Spleen (tissue), 11 donors: ENCODE measurements around the gene MAG. TPM values are rescaled to one million over a fixed set of nuclear protein-coding genes. Genes with fewer than 3 reads are reported as not detected.

Experiments
- DNase-seq: peaks from one replicate; pipeline ENCODE4 v3.0.0-alpha.2; 2020
- H3K27ac ChIP-seq, 8 donors: fragments of 200-600 bp; sonication (generic) in 7 of 8; 1 replicate in 4 of 8; 2 replicates in 4 of 8; pipeline versions ENCODE4 v1.5.0 to v1.8.0; 2016 to 2021; ENCODE audit warnings: inconsistent platforms in 4 of 8, mild to moderate bottlenecking in 4 of 8, moderate library complexity in 1 of 8
- H3K27me3 ChIP-seq, 7 donors: fragments of 200-600 bp; sonication (generic) in 6 of 7; replicated peaks in 1 of 7; 1 replicate in 4 of 7; 2 replicates in 3 of 7; pipeline versions ENCODE4 v1.5.0 to v1.8.0; 2016 to 2021; ENCODE audit warnings: inconsistent platforms in 3 of 7, mild to moderate bottlenecking in 1 of 7
- H3K36me3 ChIP-seq, 6 donors: fragments of 200-600 bp; sonication (generic) in 5 of 6; 1 replicate in 4 of 6; 2 replicates in 2 of 6; pipeline versions ENCODE4 v1.5.0 to v1.8.0; 2016 to 2021; ENCODE audit warnings: inconsistent platforms in 2 of 6
- H3K4me1 ChIP-seq, 6 donors: fragments of 200-600 bp; sonication (generic) in 5 of 6; 1 replicate in 3 of 6; 2 replicates in 3 of 6; pipeline versions ENCODE4 v1.5.0 to v1.8.0; 2016 to 2021; ENCODE audit warnings: inconsistent platforms in 3 of 6
- H3K4me3 ChIP-seq, 8 donors: fragments of 200-600 bp; sonication (generic) in 7 of 8; 1 replicate in 4 of 8; 2 replicates in 4 of 8; pipeline versions ENCODE4 v1.5.0 to v1.8.0; 2016 to 2021; ENCODE audit warnings: inconsistent platforms in 4 of 8, mild to moderate bottlenecking in 4 of 8, moderate library complexity in 2 of 8
- H3K9me3 ChIP-seq, 8 donors: fragments of 200-600 bp; sonication (generic) in 7 of 8; 1 replicate in 4 of 8; 2 replicates in 4 of 8; pipeline versions ENCODE4 v1.5.0 to v1.8.0; 2016 to 2021; ENCODE audit warnings: inconsistent platforms in 4 of 8
- CTCF ChIP-seq, 11 experiments: fragments of 200-600 bp in 7 of 11; fragments of 450-650 bp in 4 of 11; sonication (generic) in 4 of 11; IDR thresholded peaks in 8 of 11; conservative IDR thresholded peaks in 3 of 11; 1 replicate in 7 of 11; 2 replicates in 4 of 11; pipeline versions ENCODE4 v1.4.0 to v1.8.0; 2016 to 2021; ENCODE audit warnings: antibody characterized with exemption in 11 of 11, inconsistent platforms in 4 of 11, mild to moderate bottlenecking in 1 of 11
- POLR2A ChIP-seq, 3 donors: fragments of 450-650 bp; IDR thresholded peaks; one replicate each; pipeline ENCODE4 v1.5.1; 2017; ENCODE audit warnings: antibody characterized with exemption in 3 of 3, mild to moderate bottlenecking in 1 of 3
- POLR2AphosphoS5 ChIP-seq, 3 donors: sonication (generic); formaldehyde crosslinking; IDR thresholded peaks; one replicate each; pipeline ENCODE4 v1.5.1; 2017; ENCODE audit warnings: antibody characterized with exemption in 3 of 3
- WGBS, 5 donors: extraction: QIAGEN DNeasy Blood & Tissue Kit in 3 of 5; methylation state at CpG; one replicate each; pipeline versions ENCODE4 v1.1.5 to v1.1.7; 2013 to 2018; 5-methylcytosine and 5-hydroxymethylcytosine counted together
- intact Hi-C: fragments of 100-400 bp; cut with DNase I; formaldehyde crosslinking; loops from one replicate; pipeline ENCODE4 v1.15.0; 2023; ENCODE audit warnings: low total_unique reads
- polyA plus RNA-seq, 3 donors: library from polyadenylated mRNA; stranded (reverse); fragments of 200-250 nt; gene quantifications; one replicate each; pipeline ENCODE4 v1.2.1, GENCODE V29; 2013
- total RNA-seq, 7 donors: library from RNA; depleted of rRNA in 3 of 7; stranded (reverse); fragments of >200 nt in 3 of 7; fragmentation: NEBNext Ultra II Directional in 4 of 7; extraction: Animal tissue kit (Norgen Biotek cat#: 25700) in 4 of 7; gene quantifications; one replicate each; pipeline versions ENCODE4 v1.1.0 to v1.2.1, GENCODE V29; 2016 to 2021
- donor health status: healthy with polysubstance abuse.
- donor health status: DM: no; HTN: no; CAD: no; lungs with moderate emphysema.
- donor health status: DM: no; HTN: no; CAD: no.
- donor health status: Bipolar disorder and iron deficiency.
- donor health status: healthy.
- donor health status: DM: no; HTN: no; CAD: no.
- donor health status: DM: yes; HTN: yes; CAD: no.

Gene MAG
- total and polyA plus RNA-seq, 10 donors = 0.07 to 55.2 (median 0.38) TPM; not detected in 2

DNA sequence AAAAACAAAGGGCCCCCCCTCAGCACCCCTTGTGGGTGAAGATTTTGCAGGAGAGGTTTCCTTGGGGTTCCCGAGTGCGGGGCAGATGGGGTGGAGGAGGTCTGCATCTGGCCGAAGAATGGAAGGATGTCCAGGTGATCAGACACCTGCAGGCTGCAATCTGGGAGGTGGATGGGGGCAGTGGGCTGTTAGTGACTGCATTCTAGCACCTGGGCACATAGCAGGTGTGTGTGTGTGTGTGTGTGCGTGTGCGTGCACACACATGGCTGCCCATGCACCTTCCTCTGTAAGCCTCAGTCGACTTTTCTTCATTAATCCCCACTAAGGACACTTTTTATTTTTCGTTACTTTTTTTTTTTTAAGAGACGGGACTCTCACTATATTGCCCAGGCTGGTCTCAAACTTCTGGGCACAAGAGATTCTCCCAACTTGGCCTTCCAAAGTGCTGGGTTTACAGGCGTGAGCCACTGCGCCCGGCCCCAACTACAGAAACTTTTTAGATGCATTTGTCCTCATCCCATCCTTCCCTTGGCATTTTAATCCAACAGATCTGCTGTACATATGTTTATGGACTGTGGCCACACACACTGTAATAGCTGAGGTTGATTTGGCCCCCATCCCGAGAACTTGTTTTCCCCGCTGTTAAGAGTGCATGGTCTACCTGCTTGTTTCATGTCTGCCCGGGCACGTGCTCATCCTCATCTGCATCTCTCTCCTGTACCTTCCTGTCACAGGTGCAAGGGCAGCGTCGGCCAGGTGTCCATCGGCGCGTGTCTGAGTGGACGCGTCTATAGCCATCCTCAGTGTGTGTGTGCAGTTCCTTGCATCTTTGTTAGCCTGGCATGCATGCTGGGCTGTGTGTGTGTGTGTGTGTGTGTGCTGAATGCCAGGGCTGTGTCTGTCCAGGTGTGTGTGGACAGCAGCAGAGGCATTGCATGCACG is 731 bp downstream of the MAG start:
- H3K9me3 ChIP-seq = no peaks in the 10 kb centered on the region
- peaks cover 7 to 22% (median 17%) of the 10 kb centered on the region in 6 donors for H3K4me1 ChIP-seq
- H3K27me3 ChIP-seq = peaks cover 0 to 17% (median 0%) of the 10 kb centered on the region in 7 donors
- DNase-seq = no peak
- TF ChIP-seq POLR2AphosphoS5 (IDR thresholded peaks at IDR 0.05) (no peak), POLR2A (IDR thresholded peaks at IDR 0.05) (no peak)
- H3K27ac ChIP-seq = no peak overlapping the region
- no peaks in the 10 kb centered on the region for H3K36me3 ChIP-seq
- 77 to 84% (median 79%) methylated on average over 22 to 23 of the region's 23 CpGs for WGBS, 5 donors
- intact Hi-C loops = no loop called here
- H3K4me3 ChIP-seq = no peak overlapping the region

DNA sequence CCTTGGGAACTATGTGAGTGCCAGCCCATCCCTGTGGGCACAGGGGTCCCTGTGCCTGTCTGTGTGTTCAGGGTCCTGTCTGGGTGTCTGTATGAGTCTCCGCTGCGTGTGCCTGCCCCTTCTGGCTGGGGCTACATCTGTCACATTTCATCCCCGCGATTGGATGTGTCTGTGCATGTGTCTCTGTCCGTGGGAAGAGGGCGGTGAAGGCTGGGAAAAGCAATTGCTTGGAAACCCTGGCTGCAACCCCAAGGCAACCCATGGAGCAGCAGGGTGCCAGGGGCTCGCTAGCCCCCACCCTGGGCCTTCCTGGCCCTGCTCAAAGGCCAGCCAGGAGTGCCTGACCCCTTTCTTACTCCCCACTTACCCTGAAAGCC is 1.4 kb downstream of the MAG start:
- Histone ChIP-seq H3K4me3 (no peak overlapping the region), H3K9me3 (no peaks in the 10 kb centered on the region), H3K27me3 (peaks cover 0 to 17% (median 0%) of the 10 kb centered on the region in 7 donors), H3K36me3 (no peaks in the 10 kb centered on the region), H3K4me1 (peaks cover 7 to 22% (median 17%) of the 10 kb centered on the region in 6 donors), H3K27ac (no peak overlapping the region)
- DNase-seq = no peak
- 62 to 83% (median 68%) methylated on average over 7 of the region's 7 CpGs for WGBS, 5 donors
- TF ChIP-seq POLR2AphosphoS5 (IDR thresholded peaks at IDR 0.05) (no peak), CTCF (IDR thresholded peaks at IDR 0.05 in 8 of 11, conservative IDR thresholded peaks at IDR 0.05 in 3 of 11) (no peak), POLR2A (IDR thresholded peaks at IDR 0.05) (no peak)
- intact Hi-C loops = no loop called here

DNA sequence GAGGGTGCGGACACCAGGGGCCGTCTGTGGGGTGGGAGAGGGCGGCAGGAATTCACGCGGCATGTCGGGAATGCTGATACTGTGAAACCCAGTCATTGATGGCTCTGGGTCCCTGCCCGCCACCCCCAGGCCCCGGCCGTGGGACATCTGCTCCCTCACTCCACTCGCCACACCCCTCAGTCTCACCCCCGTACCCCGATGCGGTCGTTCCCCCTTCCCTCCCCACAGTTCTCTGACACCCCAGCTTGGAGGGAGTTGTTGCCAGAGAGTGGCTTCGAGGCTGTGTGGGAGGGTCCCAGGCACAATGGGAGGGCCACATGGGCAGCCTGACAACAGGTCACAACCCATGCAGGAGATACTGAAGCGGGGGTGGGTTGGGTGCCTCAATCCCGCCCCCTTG is 1.8 kb downstream of the MAG start:
- no peaks in the 10 kb centered on the region for H3K9me3 ChIP-seq
- intact Hi-C loops = no loop called here
- H3K27ac ChIP-seq = no peak overlapping the region
- TF ChIP-seq POLR2A (IDR thresholded peaks at IDR 0.05) (no peak), POLR2AphosphoS5 (IDR thresholded peaks at IDR 0.05) (no peak), CTCF (IDR thresholded peaks at IDR 0.05 in 8 of 11, conservative IDR thresholded peaks at IDR 0.05 in 3 of 11) (no peak)
- H3K4me3 ChIP-seq = no peak overlapping the region
- WGBS, 5 donors = 70 to 86% (median 79%) methylated on average over 10 to 17 of the region's 17 CpGs
- peaks cover 7 to 22% (median 17%) of the 10 kb centered on the region in 6 donors for H3K4me1 ChIP-seq
- no peaks in the 10 kb centered on the region for H3K36me3 ChIP-seq
- peaks cover 0 to 17% (median 0%) of the 10 kb centered on the region in 7 donors for H3K27me3 ChIP-seq
- no peak for DNase-seq

DNA sequence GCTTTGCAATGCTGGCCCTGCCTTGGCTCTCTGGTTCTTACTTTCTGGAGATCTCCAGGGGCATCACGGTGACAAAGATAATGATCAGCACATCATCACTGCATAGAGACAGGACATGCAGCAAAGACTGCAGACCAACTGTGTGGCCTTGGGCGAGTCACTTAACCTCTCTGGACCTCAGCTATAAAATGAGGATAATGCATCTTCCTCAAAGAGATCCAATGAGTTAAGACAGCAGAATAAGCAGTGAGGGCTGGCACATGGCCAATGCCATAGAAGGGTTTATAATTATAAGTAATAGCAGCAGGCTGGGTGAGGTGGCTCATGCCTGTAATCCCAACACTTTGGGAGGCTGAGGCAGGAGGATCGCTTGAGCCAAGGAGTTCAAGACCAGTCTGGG is 2.4 kb downstream of the MAG start:
- WGBS, 5 donors = 58 to 83% (median 67%) methylated on average over 3 of the region's 3 CpGs
- TF ChIP-seq CTCF (IDR thresholded peaks at IDR 0.05 in 8 of 11, conservative IDR thresholded peaks at IDR 0.05 in 3 of 11) (no peak), POLR2AphosphoS5 (IDR thresholded peaks at IDR 0.05) (no peak), POLR2A (IDR thresholded peaks at IDR 0.05) (no peak)
- no peak for DNase-seq
- no peaks in the 10 kb centered on the region for H3K36me3 ChIP-seq
- H3K4me3 ChIP-seq = no peak overlapping the region
- no peaks in the 10 kb centered on the region for H3K9me3 ChIP-seq
- no peak overlapping the region for H3K27ac ChIP-seq
- peaks cover 0 to 18% (median 0%) of the 10 kb centered on the region in 7 donors for H3K27me3 ChIP-seq
- intact Hi-C loops = no loop called here
- peaks cover 7 to 22% (median 17%) of the 10 kb centered on the region in 6 donors for H3K4me1 ChIP-seq
